Endothelial cell of umbilical vein (primary cell): Measurements from ENCODE around the gene TMPRSS3. TPM values are rescaled to one million over a fixed set of nuclear protein-coding genes. Genes with fewer than 3 reads are reported as not detected.

Experiments used
- BruUV-seq: library from RNA; stranded (reverse); fragments of 400-500 nt; replicated peaks from 2 replicates; lab custom pipeline; 2021; lab: Mats Ljungman, UMichigan
- CTCF ChIA-PET: fragments of 300-600, 350-600 bp; sonication (Branson Sonifier 250); formaldehyde crosslinking; loops from one replicate; lab custom pipeline; 2021; ENCODE audit warnings: antibody characterized with exemption, inconsistent platforms; lab: Charles Lee
- POLR2A ChIA-PET: fragments of 300-600, 350-600 bp; sonication (Branson Sonifier 250); formaldehyde crosslinking; loops from one replicate; lab custom pipeline; 2021; ENCODE audit warnings: antibody characterized with exemption, inconsistent platforms; lab: Charles Lee
- DNase-seq: peaks from one replicate; pipeline ENCODE4 v3.0.0-alpha.2; 2011; ENCODE audit warnings: low read depth, low spot score
- FAIRE-seq: peaks from 2 replicates; lab custom pipeline; 2011; peaks lifted over from hg19 to GRCh38; lab: Jason Lieb, UNC
- H2AFZ ChIP-seq: 2 replicates; pipeline ENCODE4 v1.6.0; 2012; ENCODE audit warnings: low read depth, low read length, control low read depth, inconsistent platforms
- H3K27ac ChIP-seq: 2 replicates; pipeline ENCODE4 v1.5.1; 2011; ENCODE audit warnings: low read depth, mild to moderate bottlenecking, control low read depth, low read length, moderate library complexity; ENCODE audit not compliant: insufficient read depth
- H3K27me3 ChIP-seq, 2 experiments: 2 replicates each; pipeline versions ENCODE4 v1.6.0 to v1.6.1; 2011; ENCODE audit warnings: low read length in 2 of 2, mixed read lengths in 1 of 2; ENCODE audit not compliant: control insufficient read depth in 2 of 2, insufficient read depth in 2 of 2
- H3K36me3 ChIP-seq, 2 experiments: 2 replicates in 1 of 2; 3 replicates in 1 of 2; pipeline ENCODE4 v1.5.1; 2011; ENCODE audit warnings: low read length in 2 of 2, mild to moderate bottlenecking in 1 of 2, moderate library complexity in 1 of 2; ENCODE audit not compliant: control insufficient read depth in 2 of 2, insufficient read depth in 2 of 2; ENCODE audit errors: extremely low read depth in 1 of 2
- H3K4me1 ChIP-seq: 3 replicates; pipeline ENCODE4 v1.5.1; 2011; ENCODE audit warnings: mild to moderate bottlenecking, low read length; ENCODE audit not compliant: control insufficient read depth, insufficient read depth; ENCODE audit errors: extremely low read depth
- H3K4me2 ChIP-seq: 2 replicates; pipeline ENCODE4 v1.6.1; 2011; ENCODE audit warnings: low read length, control low read depth, mixed read lengths; ENCODE audit not compliant: insufficient read depth
- H3K4me3 ChIP-seq, 3 experiments: fragments of 200-600 bp in 1 of 3; sonication (generic), shearing (Covaris generic) in 1 of 3; replicated peaks in 1 of 3; 2 replicates each; pipeline ENCODE4 v1.5.1; 2011 to 2016; ENCODE audit warnings: control low read depth in 3 of 3, low read length in 3 of 3, mild to moderate bottlenecking in 2 of 3, inconsistent platforms in 1 of 3, low read depth in 1 of 3, moderate library complexity in 1 of 3; ENCODE audit not compliant: insufficient read depth in 1 of 3
- H3K79me2 ChIP-seq: 2 replicates; pipeline ENCODE4 v1.6.0; 2012; ENCODE audit warnings: low read length, inconsistent platforms; ENCODE audit not compliant: control insufficient read depth, insufficient read depth
- H3K9ac ChIP-seq: replicated peaks from 2 replicates; pipeline ENCODE3; 2011; ENCODE audit warnings: low read length, control low read depth; ENCODE audit not compliant: insufficient read depth; ENCODE audit errors: extremely low read depth
- H3K9me1 ChIP-seq: replicated peaks from 3 replicates; pipeline ENCODE4 v1.6.0; 2011; ENCODE audit warnings: mild to moderate bottlenecking, low read length; ENCODE audit not compliant: control insufficient read depth, insufficient read depth; ENCODE audit errors: extremely low read depth
- H3K9me3 ChIP-seq: replicated peaks from 2 replicates; pipeline ENCODE4 v1.5.1; 2012; ENCODE audit warnings: low read length, inconsistent platforms; ENCODE audit not compliant: control insufficient read depth, insufficient read depth
- H4K20me1 ChIP-seq: replicated peaks from 2 replicates; pipeline ENCODE3; 2011; ENCODE audit warnings: mild to moderate bottlenecking, low read length; ENCODE audit not compliant: control insufficient read depth, insufficient read depth; ENCODE audit errors: extremely low read depth
- CTCF ChIP-seq, 2 donors: IDR thresholded peaks; 1 replicate in 1 of 2; 2 replicates in 1 of 2; pipeline ENCODE4 v1.5.1; 2011; ENCODE audit warnings: low read length in 2 of 2, mild to moderate bottlenecking in 2 of 2, moderate library complexity in 2 of 2, control low read depth in 1 of 2, inconsistent platforms in 1 of 2, low read depth in 1 of 2; ENCODE audit not compliant: insufficient read depth in 1 of 2; ENCODE audit errors: extremely low read depth in 1 of 2
- MAX ChIP-seq: IDR thresholded peaks from 2 replicates; pipeline ENCODE4 v1.6.1; 2011; ENCODE audit not compliant: insufficient read depth, insufficient read length
- dilution Hi-C: fragments of 300-500 bp; cut with MboI; formaldehyde crosslinking; loops from one replicate; pipeline ENCODE4 v1.15.0; 2019; ENCODE audit warnings: low sequenced_read_pairs; ENCODE audit not compliant: extremely low pct_ligation_motif_present
- intact Hi-C: fragments of 100-400 bp; cut with micrococcal nuclease; formaldehyde crosslinking; loops from one replicate; pipeline ENCODE4 v1.10.0; 2022
- polyA plus RNA-seq, 4 experiments: library from polyadenylated mRNA; depleted of rRNA in 3 of 4; stranded (reverse) in 3 of 4; unstranded in 1 of 4; fragments of >200 nt; gene quantifications; 2 replicates each; pipeline versions ENCODE4 v1.2.1 to v1.2.3, GENCODE V29; 2011 to 2012; ENCODE audit warnings: missing spikeins in 1 of 4
- total RNA-seq: library from RNA; stranded (reverse); gene quantifications from 2 replicates; pipeline ENCODE4 v1.2.3, GENCODE V29; 2021

Gene TMPRSS3
- total and polyA plus RNA-seq, 2 donors (not counting 3 experiments of a cell fraction or from before 2014, with no cell fraction given) = not detected

DNA sequence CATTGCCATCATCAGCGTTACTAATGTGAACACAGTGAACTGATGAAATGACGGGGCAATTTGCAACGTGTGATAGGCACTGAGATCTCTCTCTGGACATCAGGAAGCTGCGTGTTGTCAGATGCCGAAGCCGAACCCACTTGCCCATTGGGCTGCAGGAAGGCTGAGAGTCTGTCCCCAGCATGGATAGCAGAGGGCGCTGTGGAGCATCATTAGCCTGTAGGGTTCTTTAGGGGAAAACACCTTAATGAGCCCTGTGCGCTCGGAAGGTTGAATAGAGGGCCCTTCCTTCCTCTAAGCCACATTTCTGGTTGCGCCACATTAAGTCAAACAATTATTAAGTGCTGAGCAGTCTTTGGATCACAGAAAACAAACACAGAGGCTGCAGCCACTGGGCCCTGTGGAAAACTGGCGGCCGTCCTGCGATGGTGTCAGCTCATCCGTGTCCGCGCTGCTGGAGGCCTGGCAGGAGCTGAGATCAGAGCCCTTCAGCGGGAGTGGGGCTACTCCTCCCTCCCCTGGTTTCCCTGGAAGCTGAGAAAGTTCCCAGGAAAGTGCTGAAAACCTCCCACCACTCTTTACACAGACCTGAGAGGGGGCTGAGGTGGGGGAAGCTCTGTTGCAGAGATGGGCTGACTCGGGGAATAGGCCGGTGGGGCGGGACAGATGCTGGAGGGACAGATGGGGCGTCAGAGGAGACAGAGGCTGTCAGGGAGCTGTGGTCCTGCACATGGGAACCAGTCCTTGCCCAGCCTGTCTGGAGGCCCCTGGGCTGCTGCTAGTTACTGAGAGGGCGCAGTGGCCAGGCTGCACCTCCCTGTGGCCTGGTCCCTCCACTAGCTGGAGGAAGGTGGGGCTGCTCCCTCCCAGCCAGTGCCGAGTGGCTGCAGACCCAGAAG, 57.8 kb downstream of the TMPRSS3 start:
- no TSS peak for BruUV-seq
- peak; percentile 80 for FAIRE-seq
- POLR2A ChIA-PET = no interaction called here

More for the DNA sequence above, 57.8 kb downstream of the TMPRSS3 start:
- no peaks in the 10 kb centered on the region for H3K4me1 ChIP-seq
- dilution Hi-C loops = no loop called here
- H3K9ac ChIP-seq = no peak overlapping the region
- H3K4me3 ChIP-seq = no peak overlapping the region
- no peaks in the 10 kb centered on the region for H3K9me3 ChIP-seq
- DNase-seq = peak; percentile 53
- CTCF ChIA-PET = interaction anchor here (0.8 to 2.0 kb wide), 15 partner anchors 8 to 479 kb away, joined by 3 to 10 read pairs (median 3); no protein-coding TSS in a partner anchor
- H3K79me2 ChIP-seq = no peaks in the 10 kb centered on the region
- no peak overlapping the region for H3K4me2 ChIP-seq
- intact Hi-C loops = loop anchor here (1.0 to 10.0 kb wide), 2 partner anchors 112 to 193 kb away; no protein-coding TSS in a partner anchor
- H2AFZ ChIP-seq = peak overlapping the region; percentile 54
- H3K36me3 ChIP-seq = no peaks in the 10 kb centered on the region
- no peak for TF ChIP-seq MAX
- TF ChIP-seq CTCF (IDR thresholded peaks at IDR 0.05; ENCODE audit: extremely low read depth in 1 of 2, insufficient read depth in 1 of 2, low read depth in 1 of 2, low read length in 2 of 2) = peak; percentile 59 to 62
- peaks cover 10 to 32% of the 10 kb centered on the region in 2 experiments for H3K27me3 ChIP-seq
- H3K27ac ChIP-seq = no peak overlapping the region
- no peaks in the 10 kb centered on the region for H4K20me1 ChIP-seq
- H3K9me1 ChIP-seq = no peaks in the 10 kb centered on the region
